GM15510 (cell line): ENCODE results near the gene HS6ST2.

Experiments used
- POLR2A ChIP-seq: IDR thresholded peaks from 3 replicates; pipeline ENCODE4 v1.6.1; 2011; ENCODE audit warnings: borderline replicate concordance; ENCODE audit not compliant: insufficient read length; ENCODE audit errors: extremely low read depth

HS6ST2 gene

GRCh38 chrX:132836471-132836870 is 122.0 kb downstream of the HS6ST2 start:
- no peak for TF ChIP-seq POLR2A

- no peak for TF ChIP-seq POLR2A
Measured at GRCh38 chrX:132834741-132835140, 123.7 kb downstream of the HS6ST2 start.

GRCh38 chrX:132834109-132834508 is 124.3 kb downstream of the HS6ST2 start:
- no peak for TF ChIP-seq POLR2A

GRCh38 chrX:132833373-132833772 is 125.1 kb downstream of the HS6ST2 start:
- no peak for TF ChIP-seq POLR2A

GRCh38 chrX:132831336-132831973 is 127.0 kb downstream of the HS6ST2 start:
- no peak for TF ChIP-seq POLR2A

- TF ChIP-seq POLR2A = no peak
Measured at GRCh38 chrX:132822634-132823012, 135.8 kb downstream of the HS6ST2 start.

- no peak for TF ChIP-seq POLR2A
Measured at GRCh38 chrX:132821974-132822633, 136.3 kb downstream of the HS6ST2 start.

- TF ChIP-seq POLR2A = no peak
Measured at GRCh38 chrX:132820675-132821074, 137.8 kb downstream of the HS6ST2 start.

- TF ChIP-seq POLR2A = no peak
Measured at GRCh38 chrX:132819711-132820264, 138.6 kb downstream of the HS6ST2 start.

GRCh38 chrX:132818638-132819037 is 139.8 kb downstream of the HS6ST2 start:
- TF ChIP-seq POLR2A = no peak

- no peak for TF ChIP-seq POLR2A
Measured at GRCh38 chrX:132815643-132816042, 142.8 kb downstream of the HS6ST2 start.

- TF ChIP-seq POLR2A = no peak
Measured at GRCh38 chrX:132810964-132811712, 147.3 kb downstream of the HS6ST2 start.

GRCh38 chrX:132810488-132810887 is 147.9 kb downstream of the HS6ST2 start:
- TF ChIP-seq POLR2A = no peak

GRCh38 chrX:132809581-132809980 is 148.8 kb downstream of the HS6ST2 start:
- TF ChIP-seq POLR2A = no peak

- no peak for TF ChIP-seq POLR2A
Measured at GRCh38 chrX:132807411-132808030, 150.9 kb downstream of the HS6ST2 start.

- no peak for TF ChIP-seq POLR2A
Measured at GRCh38 chrX:132802033-132802432, 156.4 kb downstream of the HS6ST2 start.

- TF ChIP-seq POLR2A = no peak
Measured at GRCh38 chrX:132795181-132795580, 163.2 kb downstream of the HS6ST2 start.
